K562 (cell line): ENCODE data around the gene OR4D9. TPM values are rescaled to one million over a fixed set of nuclear protein-coding genes. Genes with fewer than 3 reads are reported as not detected.

Experiments used
- AFF1 ChIP-seq, 2 experiments: fragments of 450-650 bp; IDR thresholded peaks; 2 replicates each; pipeline ENCODE4 v1.6.1; 2018; ENCODE audit warnings: mild to moderate bottlenecking in 2 of 2, low read depth in 1 of 2; ENCODE audit not compliant: partially characterized antibody in 2 of 2
- DLX4 ChIP-seq: fragments of 250-450 bp; sonication (Bioruptor Pico); IDR thresholded peaks from 2 replicates; pipeline ENCODE4 v1.6.1; 2021; ENCODE audit warnings: mild to moderate bottlenecking
- DPF2 ChIP-seq: fragments of 450-650 bp; IDR thresholded peaks from 2 replicates; pipeline ENCODE4 v1.6.1; 2016
- FUS ChIP-seq: fragments of 200-400 bp; formaldehyde crosslinking; optimal IDR thresholded peaks from 2 replicates; pipeline ENCODE3; 2017; ENCODE audit warnings: low read depth, low read length
- GTF3C2 ChIP-seq: IDR thresholded peaks from 3 replicates; pipeline ENCODE4 v1.6.1; 2011; ENCODE audit warnings: borderline replicate concordance, mild to moderate bottlenecking, moderate library complexity; ENCODE audit not compliant: insufficient read length; ENCODE audit errors: extremely low read depth
- HDAC3 ChIP-seq: fragments of 450-650 bp; IDR thresholded peaks from 2 replicates; pipeline ENCODE4 v1.6.1; 2018; ENCODE audit warnings: borderline replicate concordance, mild to moderate bottlenecking, moderate library complexity; ENCODE audit not compliant: partially characterized antibody
- KDM4B ChIP-seq, 2 experiments: fragments of 450-650 bp in 1 of 2; sonication (generic) in 1 of 2; IDR thresholded peaks; 2 replicates each; pipeline ENCODE4 v1.6.1; 2016 to 2017; ENCODE audit warnings: borderline replicate concordance in 2 of 2, antibody characterized with exemption in 1 of 2, low read depth in 1 of 2, mild to moderate bottlenecking in 1 of 2
- MAFK ChIP-seq: IDR thresholded peaks from 2 replicates; pipeline ENCODE4 v1.6.1; 2011; ENCODE audit warnings: low read length, improper control_type of control experiment
- NR2C2 ChIP-seq, 2 experiments: fragments of 200-800 bp in 1 of 2; sonication (Bioruptor generic) in 1 of 2; sonication (generic) in 1 of 2; formaldehyde crosslinking in 1 of 2; IDR thresholded peaks; 2 replicates each; pipeline versions ENCODE4 v1.6.1 to v1.8.0; 2016 to 2022; ENCODE audit warnings: mild to moderate bottlenecking in 1 of 2, missing compliant biosample characterization in 1 of 2, missing genetic modification characterization in 1 of 2, missing genetic modification reagents in 1 of 2
- RBM25 ChIP-seq: fragments of 200-400 bp; formaldehyde crosslinking; IDR thresholded peaks from 2 replicates; pipeline ENCODE4 v1.6.1; 2018; ENCODE audit warnings: low read length, low read depth, moderate library complexity; ENCODE audit not compliant: severe bottlenecking
- SIN3A ChIP-seq, 2 experiments: fragments of 150-350 bp in 1 of 2; IDR thresholded peaks; 2 replicates each; pipeline ENCODE4 v1.6.1; 2011 to 2016; ENCODE audit warnings: borderline replicate concordance in 2 of 2, low read depth in 2 of 2, low read length in 2 of 2, mild to moderate bottlenecking in 2 of 2, moderate library complexity in 2 of 2; ENCODE audit not compliant: control insufficient read depth in 1 of 2
- SMAD4 ChIP-seq: fragments of 250-450 bp; sonication (Bioruptor Pico); conservative IDR thresholded peaks from 2 replicates; pipeline ENCODE4 v1.8.0; 2021; ENCODE audit warnings: inconsistent platforms, mild to moderate bottlenecking, moderate library complexity
- TRIM28 ChIP-seq: fragments of 450-650 bp; IDR thresholded peaks from 2 replicates; pipeline ENCODE4 v1.6.1; 2017
- ZBTB5 ChIP-seq: fragments of 450-650 bp; IDR thresholded peaks from 2 replicates; pipeline ENCODE4 v1.6.1; 2017; ENCODE audit warnings: antibody characterized with exemption
- ZC3H11A ChIP-seq: IDR thresholded peaks from 2 replicates; pipeline ENCODE4 v1.6.1; 2012; ENCODE audit warnings: low read depth, low read length, improper control_type of control experiment
- ZNF263 ChIP-seq: sonication (generic); formaldehyde crosslinking; IDR thresholded peaks from 2 replicates; pipeline ENCODE4 v1.8.0; 2022; ENCODE audit warnings: mild to moderate bottlenecking, missing genetic modification reagents, borderline replicate concordance
- ZSCAN32 ChIP-seq: fragments of 450-650 bp; formaldehyde crosslinking; IDR thresholded peaks from 2 replicates; pipeline ENCODE4 v1.4.0; 2020; ENCODE audit warnings: mild to moderate bottlenecking, moderate library complexity
- polyA plus RNA-seq, 8 experiments: library from polyadenylated mRNA; depleted of rRNA in 4 of 8; stranded (reverse) in 5 of 8; unstranded in 3 of 8; fragments of >200 nt; fragmentation: Nextera tagmentation in 2 of 8; fragmentation: Illumina TruSeq in 1 of 8; extraction: Ambion mirVana in 2 of 8; extraction: Trizol in 1 of 8; gene quantifications; 2 replicates each; pipeline versions ENCODE4 v1.2.1 to v1.2.3, GENCODE V29; 2011 to 2014; ENCODE audit warnings: inconsistent platforms in 1 of 8, missing spikeins in 1 of 8
- total RNA-seq, 7 experiments: library from RNA; depleted of rRNA in 6 of 7; stranded (reverse); fragments of >200 nt in 6 of 7; fragmentation: Illumina TruSeq in 2 of 7; extraction: Trizol in 2 of 7; gene quantifications; 2 replicates each; pipeline versions ENCODE4 v1.2.1 to v1.2.3, GENCODE V29; 2011 to 2021; ENCODE audit warnings: low replicate concordance in 1 of 7

OR4D9 gene
- total and polyA plus RNA-seq, 9 of the 15 experiments (the other 6 are each of a cell fraction or from before 2014, with no cell fraction given), result not detected

- TF ChIP-seq GTF3C2 (peak; percentile 93), DPF2 (peak; percentile 17; the same call in 1 of the 2 replicates), NR2C2 (CRISPR knock-in tag; IDR thresholded peaks at IDR 0.05) (0 out of 2 replicates have a peak, but pooled peaks have one; percentile 5), NR2C2 (tag; IDR thresholded peaks at IDR 0.05) (no peak), RBM25 (no peak), SIN3A (IDR thresholded peaks at IDR 0.05; ENCODE audit: borderline replicate concordance in 2 of 2, control insufficient read depth in 1 of 2, low read depth in 2 of 2, low read length in 2 of 2) (peak in 1 of 2 experiments; percentile 54; a peak in 2 of 4 replicates), DLX4 (CRISPR knock-in tag) (no peak), ZC3H11A (peak; percentile 5; the same call in 1 of the 2 replicates), ZSCAN32 (CRISPR knock-in tag) (no peak), MAFK (peak; percentile 28; the same call in 1 of the 2 replicates), ZNF263 (peak; percentile 59; the same call in 1 of the 2 replicates), KDM4B (IDR thresholded peaks at IDR 0.05; ENCODE audit: borderline replicate concordance in 2 of 2, low read depth in 1 of 2) (peak in 1 of 2 experiments; percentile 66; a peak in 1 of 4 replicates), ZBTB5 (peak; percentile 78), AFF1 (IDR thresholded peaks at IDR 0.05; ENCODE audit: low read depth in 1 of 2, partially characterized antibody in 2 of 2) (peak in 1 of 2 experiments; percentile 54), FUS (no peak), SMAD4 (CRISPR knock-in tag) (peak; percentile 70; the same call in 1 of the 2 replicates), TRIM28 (peak; percentile 73), HDAC3 (peak; percentile 42)
Measured at GRCh38 chr11:59550368-59550841, 39.1 kb downstream of the OR4D9 start (continued).
